LNCaP clone FGC (cell line): ENCODE results near the gene GPATCH4.

Experiments used
- DNase-seq: peaks from one replicate; pipeline ENCODE4 v3.0.0-alpha.2; 2011; ENCODE audit warnings: low read depth
- H3K4me3 ChIP-seq: 2 replicates; pipeline ENCODE4 v1.5.1; 2011; ENCODE audit warnings: mild to moderate bottlenecking, low read depth, low read length, control low read depth
- TF ChIP-seq, protein P1 (sequence below): IDR thresholded peaks from 2 replicates; pipeline ENCODE4 v1.5.1; 2012; ENCODE audit warnings: mild to moderate bottlenecking; ENCODE audit not compliant: control insufficient read depth, insufficient read depth; ENCODE audit errors: extremely low read depth

GPATCH4 gene

DNA sequence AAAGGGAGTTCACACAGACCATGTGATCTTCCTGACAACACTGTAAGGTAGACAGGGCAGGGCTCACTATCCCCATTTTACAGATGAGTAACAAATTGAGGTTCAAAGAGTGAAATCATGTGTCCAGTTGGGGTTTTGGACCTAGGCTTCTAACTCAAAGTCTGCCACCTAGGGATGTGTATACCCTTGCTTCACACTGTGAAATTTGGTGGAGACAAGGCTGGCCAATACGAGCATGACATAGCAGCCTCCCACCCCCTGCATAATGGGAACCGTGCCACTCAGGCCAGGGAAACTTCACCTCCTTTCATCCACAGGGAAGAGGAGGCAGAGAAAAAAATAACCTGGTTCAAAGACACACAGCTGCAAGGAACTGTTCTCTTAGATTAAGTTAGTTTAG is 35.8 kb downstream of the GPATCH4 start:
- TF ChIP-seq, protein P1, sequence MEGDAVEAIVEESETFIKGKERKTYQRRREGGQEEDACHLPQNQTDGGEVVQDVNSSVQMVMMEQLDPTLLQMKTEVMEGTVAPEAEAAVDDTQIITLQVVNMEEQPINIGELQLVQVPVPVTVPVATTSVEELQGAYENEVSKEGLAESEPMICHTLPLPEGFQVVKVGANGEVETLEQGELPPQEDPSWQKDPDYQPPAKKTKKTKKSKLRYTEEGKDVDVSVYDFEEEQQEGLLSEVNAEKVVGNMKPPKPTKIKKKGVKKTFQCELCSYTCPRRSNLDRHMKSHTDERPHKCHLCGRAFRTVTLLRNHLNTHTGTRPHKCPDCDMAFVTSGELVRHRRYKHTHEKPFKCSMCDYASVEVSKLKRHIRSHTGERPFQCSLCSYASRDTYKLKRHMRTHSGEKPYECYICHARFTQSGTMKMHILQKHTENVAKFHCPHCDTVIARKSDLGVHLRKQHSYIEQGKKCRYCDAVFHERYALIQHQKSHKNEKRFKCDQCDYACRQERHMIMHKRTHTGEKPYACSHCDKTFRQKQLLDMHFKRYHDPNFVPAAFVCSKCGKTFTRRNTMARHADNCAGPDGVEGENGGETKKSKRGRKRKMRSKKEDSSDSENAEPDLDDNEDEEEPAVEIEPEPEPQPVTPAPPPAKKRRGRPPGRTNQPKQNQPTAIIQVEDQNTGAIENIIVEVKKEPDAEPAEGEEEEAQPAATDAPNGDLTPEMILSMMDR = no peak
- DNase-seq = no peak
- H3K4me3 ChIP-seq = no peak overlapping the region

DNA sequence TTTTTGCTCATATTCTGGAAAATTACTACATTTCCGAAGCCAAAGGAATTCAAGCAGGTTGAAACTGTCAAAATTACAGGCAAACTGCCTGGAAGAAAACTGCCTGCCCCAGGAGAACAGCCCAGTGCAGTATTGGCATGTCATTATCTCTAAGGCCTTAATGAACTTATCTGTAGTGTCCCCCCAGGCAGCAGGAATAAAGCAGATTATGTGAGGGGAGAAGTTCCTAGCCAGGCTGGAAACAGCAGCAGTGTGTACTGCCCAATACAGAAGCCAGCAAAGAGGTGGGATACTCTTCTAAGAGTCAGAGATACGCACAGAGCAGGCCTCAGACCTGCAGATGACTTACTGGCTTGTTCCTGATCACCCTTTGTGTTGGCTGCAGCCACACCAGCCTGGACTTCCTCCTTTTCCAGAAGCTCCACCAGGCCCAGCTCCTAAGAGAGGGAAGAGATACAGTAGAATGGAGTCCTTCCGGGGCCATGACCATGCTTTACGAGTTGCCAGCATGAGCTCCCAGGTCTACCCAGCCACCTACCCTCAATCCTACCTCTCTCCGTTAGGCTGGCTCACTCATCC is 40.6 kb downstream of the GPATCH4 start:
- no peak for DNase-seq
- no peak overlapping the region for H3K4me3 ChIP-seq
- TF ChIP-seq, protein P1 = no peak

- TF ChIP-seq, protein P1 = no peak
- H3K4me3 ChIP-seq = no peak overlapping the region
- peak; percentile 83 for DNase-seq
Observed at GRCh38 chr1:156559797-156560385, 41.4 kb downstream of the GPATCH4 start.

DNA sequence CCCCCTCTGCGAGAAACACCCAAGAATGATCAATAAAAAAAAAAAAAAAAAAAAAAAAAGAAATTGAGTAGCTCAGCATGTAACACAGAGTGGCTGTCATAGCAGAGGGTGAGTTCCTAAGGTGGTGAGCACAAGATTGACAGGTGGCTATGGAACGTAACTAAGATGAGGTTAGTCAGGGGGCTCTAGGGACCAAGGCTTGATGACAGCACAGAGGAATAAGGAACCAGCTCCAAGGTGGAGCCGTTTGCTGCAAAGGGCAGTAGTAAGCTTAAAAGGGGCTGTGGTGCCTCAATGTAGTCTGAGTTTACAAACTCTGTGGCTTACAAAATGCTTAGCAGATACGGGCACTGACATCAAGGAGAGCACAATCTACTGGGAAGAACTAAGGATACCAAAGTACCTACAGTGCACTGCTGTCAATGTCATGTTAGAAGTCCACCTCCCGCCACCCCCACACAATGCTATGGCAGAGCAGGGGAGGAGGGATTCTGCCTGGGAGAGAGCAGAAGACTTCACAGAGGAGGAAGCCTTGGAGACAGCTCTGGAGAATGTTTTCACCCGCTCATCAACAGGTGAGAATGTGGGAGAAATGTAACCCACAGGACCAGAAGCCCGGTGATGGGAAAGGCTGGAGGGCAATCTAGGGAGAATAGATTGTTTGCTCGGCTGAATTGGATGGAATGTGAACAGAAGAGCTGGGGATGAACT is 42.0 kb downstream of the GPATCH4 start:
- TF ChIP-seq, protein P1 = no peak
- DNase-seq = no peak
- no peak overlapping the region for H3K4me3 ChIP-seq

GRCh38 chr1:156556354-156556753 is 44.9 kb downstream of the GPATCH4 start:
- TF ChIP-seq, protein P1 = no peak
- DNase-seq = no peak
- H3K4me3 ChIP-seq = no peak overlapping the region

GRCh38 chr1:156555715-156556114 is 45.6 kb downstream of the GPATCH4 start:
- H3K4me3 ChIP-seq = no peak overlapping the region
- no peak for DNase-seq
- TF ChIP-seq, protein P1 = no peak

- DNase-seq = no peak
- TF ChIP-seq, protein P1 = no peak
- H3K4me3 ChIP-seq = no peak overlapping the region
Observed at GRCh38 chr1:156554971-156555370, 46.3 kb downstream of the GPATCH4 start.
